C4-2B (cell line): Measurements from ENCODE around the gene PGAP6.

Source experiments
- CTCF ChIP-seq: fragments of 450-650 bp; conservative IDR thresholded peaks from 2 replicates; pipeline ENCODE4 v1.5.1; 2017; ENCODE audit warnings: mild to moderate bottlenecking
- ZFX ChIP-seq: fragments of 450-650 bp; IDR thresholded peaks from 2 replicates; pipeline ENCODE4 v1.6.1; 2017

GRCh38 chr16:324201-324450 lies 57.7 kb downstream of the PGAP6 start:
- TF ChIP-seq CTCF (no peak), ZFX (no peak)
